HG02763 (cell line): ENCODE data around the gene ABCB11.

Experiments
- ATAC-seq: cut with Tn5 transposase; IDR thresholded peaks from one replicate; pipeline ENCODE4 v1.9.1; 2021; ENCODE audit warnings: mild to moderate bottlenecking, moderate library complexity; ENCODE audit not compliant: unreplicated experiment

ABCB11 gene

DNA sequence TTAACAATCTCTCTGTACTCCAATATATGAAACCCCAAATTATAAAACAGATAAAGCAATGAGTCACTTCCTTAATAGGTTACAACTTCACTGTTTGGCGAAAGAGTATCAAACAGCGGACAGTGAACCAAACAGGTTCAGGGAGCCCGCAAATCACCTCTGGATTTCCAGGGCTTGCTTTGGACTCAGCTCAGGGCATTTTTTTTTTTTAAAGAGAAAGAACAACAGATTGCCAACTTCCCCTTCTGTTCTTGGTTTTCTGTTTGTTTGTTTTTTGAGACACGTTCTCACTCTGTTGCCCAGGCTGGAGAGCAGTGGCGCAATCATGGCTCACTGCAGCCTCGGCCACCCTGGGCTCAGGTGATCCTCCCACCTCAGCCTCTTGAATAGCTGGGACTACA lies 52.7 kb downstream of the ABCB11 start:
- ATAC-seq, result no peak

DNA sequence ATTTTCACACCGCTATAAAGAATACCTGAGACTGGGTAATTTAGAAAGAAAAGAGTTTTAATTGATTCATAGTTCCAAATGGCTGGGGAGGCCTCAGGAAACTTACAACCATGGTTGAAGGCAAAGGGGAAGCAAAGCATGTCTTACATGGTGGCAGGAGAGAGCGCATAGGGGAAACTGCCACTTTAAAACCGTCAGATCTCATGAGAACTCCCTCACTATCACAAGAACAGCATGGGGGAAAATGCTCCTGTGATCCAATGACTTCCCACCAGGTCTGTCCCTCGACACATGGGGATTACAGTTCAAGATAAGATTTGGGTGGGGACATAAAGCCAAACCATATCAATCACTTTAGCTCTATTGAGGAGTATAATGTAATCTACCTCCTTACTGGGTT lies 53.5 kb downstream of the ABCB11 start:
- ATAC-seq, result no peak

DNA sequence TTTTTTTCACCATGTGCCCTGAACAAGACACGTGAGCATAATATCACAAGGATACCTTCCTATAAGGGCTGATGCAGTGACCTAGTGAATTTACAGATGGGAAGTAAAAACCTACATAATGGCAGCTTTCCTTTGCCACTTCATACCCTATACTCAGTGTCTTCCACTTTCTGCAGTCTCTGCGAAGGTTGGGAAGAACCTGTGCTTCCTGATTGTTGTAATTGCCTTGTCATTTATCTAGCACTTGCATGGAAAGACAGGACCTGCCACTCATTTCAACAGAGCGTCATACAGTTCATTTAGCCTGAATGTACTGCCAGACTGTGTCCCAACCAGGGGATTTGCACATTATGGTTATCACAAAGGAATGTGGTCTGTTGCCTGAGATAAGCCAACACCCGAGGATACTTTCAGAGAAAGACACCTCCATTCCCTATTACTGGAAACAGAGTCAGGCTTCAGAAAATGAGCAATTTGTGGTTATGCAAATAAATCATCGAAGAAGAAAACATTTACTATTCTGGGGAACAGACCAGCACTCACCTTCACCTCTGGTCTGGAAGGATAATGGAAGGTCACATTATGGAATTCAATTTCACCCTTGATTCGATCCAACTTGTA lies 55.0 kb downstream of the ABCB11 start:
- no peak for ATAC-seq

DNA sequence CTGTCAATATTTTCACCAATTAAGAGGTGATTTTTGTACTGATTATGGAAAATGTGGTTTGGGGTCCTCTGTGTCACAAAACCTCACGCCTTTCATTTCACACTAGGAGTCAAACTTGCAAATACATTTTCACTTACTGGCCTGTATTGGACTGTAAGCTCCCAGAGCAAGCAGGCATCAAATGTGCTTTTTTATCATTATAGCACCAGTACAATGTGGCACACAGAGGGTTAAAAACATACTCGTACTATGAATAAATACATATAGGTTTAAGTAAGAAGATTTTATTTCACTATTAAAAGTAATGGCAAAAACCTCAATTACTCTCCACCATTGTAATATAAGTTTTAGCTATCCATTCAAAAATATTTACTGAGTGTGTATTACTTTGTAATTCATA lies 56.7 kb downstream of the ABCB11 start:
- no peak for ATAC-seq

DNA sequence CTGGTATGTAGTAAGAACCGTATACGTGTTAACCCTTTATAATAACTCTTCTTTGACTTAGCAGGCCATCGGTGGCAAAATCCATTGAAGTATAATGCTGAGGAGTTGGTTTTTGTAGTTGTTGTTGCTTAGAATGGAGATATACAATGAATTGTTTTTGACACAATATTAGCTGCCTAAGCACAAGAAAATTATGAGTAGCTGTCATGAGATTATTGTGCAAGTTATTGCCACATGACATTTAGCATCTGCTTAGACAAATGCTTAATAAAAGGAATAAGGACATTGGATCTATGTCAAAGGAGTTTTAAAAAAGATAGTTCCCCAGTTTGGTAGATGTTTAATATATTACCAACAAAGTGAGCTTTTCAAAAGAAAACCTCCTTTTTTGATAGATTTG lies 59.9 kb downstream of the ABCB11 start:
- no peak for ATAC-seq

DNA sequence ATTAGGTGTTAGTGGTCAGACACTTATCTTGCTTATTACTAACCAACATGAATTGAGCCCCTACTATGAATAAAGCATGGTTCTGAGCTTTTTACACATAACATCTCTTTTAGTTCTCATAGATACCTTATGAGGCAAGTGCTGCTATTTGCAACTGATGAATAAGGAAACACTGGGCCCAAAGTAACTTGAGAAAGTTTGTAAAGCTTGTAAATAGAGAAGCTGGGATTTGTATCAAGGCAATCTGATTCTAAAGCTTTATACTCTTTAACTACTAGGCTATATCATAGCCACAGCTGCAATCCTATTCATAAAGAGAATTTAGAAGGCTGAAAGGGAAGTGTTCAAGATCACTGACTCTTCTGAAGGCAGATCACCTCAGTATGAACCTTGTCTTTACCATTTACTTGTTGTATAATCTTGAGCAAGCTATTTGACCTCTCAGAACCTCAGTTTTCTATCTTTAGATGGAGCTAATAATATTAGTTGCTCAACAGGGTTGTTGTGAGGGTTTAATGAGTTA lies 60.4 kb downstream of the ABCB11 start:
- no peak for ATAC-seq

DNA sequence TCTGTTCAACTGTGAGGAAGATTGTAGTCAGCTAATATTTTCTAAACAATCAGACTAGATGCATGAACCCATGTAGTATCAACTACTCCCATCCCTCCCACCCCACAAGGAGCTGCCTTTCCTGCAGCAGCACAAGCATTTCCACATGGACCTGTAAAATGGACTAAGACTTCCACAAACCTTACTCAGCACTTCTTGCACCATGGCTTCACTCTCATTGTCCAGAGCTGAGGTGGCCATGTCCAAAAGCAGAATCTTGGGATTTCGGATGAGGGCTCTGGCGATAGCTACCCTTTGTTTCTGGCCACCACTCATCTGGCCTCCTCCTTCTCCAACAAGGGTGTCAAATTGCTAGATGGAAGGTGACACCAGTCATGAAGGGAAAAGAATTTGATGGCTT lies 61.3 kb downstream of the ABCB11 start:
- ATAC-seq, result no peak

DNA sequence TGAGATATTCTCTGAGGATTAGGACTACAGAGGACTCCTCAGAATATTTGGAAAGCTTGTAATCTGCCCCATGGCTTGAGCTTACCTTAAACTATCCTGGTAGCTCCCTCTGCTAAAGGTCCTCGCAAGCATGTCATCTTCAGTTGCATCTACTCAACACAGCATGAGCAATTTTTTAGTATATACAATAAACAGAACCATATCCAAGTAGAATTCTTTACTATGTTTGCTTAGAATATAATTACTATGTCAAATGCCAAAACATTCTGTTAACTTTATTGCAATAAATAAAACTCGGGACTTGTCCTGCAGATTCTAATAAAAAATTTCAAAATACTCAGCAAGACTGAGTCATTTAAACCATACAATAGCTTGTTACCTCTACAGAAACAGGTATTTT lies 62.8 kb downstream of the ABCB11 start:
- ATAC-seq, result no peak

DNA sequence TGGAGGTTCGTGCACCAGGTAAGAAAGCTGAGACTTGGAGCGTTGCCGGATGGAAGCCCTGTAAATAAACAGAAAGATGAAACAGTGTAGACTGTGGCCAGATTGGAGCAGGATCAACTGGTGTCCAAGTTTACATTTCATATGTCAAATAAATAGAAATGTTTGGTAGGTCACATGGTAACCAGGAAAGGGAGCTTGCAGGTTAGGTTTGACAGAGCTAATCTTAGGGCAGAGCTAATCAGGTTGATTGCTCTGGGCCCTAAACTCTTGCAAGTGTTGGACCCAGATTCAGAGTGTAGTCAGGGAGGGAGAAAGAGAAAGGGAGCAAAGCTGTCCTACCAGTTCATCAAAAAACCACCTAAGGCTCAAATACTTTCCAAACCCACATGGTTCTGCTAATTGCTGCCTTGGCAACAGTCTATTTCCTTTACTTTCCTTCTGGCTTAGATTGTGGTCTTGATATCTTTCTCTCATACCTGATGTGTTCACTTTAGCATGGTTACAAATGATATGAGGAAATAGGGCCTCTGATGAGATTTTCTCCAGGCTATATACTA lies 66.8 kb downstream of the ABCB11 start:
- ATAC-seq, result no peak

DNA sequence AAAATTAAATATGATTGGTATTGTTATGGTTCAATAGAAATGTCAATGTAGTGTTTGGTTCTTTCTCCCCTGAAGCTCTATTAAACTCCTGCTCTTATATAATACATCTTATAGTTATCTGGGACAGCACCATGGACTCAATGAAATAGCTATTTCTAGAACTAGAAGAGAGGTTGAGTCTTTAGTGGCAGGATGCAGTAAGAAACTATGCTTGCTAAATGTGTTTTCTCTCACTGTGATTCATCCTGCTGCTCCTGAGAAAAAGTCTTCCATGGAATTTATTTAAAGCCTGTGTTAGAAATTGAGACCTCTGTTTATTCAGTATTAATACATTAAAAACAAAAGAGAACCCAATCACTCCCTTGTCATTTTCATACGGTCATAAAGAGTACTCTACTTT lies 68.5 kb downstream of the ABCB11 start:
- ATAC-seq, result no peak

DNA sequence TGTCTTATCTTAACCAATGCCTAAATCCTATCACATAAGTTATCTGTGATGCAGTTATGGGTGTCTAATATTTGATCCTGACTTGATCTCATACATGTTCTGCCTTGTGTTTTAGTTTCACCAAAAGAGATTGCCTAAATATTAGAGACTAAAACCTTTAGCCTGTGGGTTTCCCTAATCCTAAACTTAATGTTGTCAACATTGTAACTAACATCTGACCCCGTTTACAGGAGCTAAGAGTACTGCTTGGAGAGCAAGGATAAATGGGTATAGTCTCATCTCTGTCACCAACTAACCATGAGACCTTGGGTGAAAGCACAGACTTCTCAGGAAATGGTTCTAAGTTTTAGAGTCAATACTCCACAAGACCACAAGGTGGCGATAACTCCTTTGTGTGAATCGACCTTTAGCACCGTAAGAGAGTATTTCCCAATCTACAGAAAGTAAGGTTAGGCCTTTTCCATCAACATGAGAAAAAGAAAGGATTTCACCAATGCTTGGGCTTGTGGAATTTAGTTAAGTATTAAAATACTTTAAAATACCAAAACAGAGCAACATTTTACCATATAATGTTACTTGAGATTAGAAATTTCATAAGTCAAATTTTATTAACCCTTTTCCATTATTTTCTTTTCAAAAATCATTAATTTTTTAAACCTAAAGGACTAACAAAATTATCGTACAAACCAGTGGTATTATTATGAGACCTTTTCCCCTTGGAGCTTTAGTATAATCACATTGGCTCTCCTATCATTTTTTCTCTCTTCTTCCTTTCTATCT lies 69.5 kb downstream of the ABCB11 start:
- peak; percentile 90 for ATAC-seq

DNA sequence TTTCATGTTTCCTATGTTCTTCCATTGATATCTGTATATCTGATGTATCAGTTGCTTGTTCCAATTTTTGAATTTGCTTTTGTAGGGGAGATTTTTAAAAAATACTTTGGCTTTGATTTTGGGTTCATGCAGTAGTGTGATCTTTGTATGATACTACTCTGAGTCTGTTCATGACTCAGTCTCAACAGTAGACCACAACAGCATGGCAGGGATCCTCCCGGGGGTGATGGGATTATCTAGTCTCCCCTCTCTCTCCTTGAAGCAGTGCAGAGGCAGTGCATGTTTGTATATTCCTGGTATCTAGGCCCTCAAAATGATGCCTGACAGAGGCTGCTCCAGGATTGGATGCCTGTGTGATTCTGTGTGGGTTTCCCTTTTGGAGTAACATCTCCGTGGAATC lies 74.7 kb downstream of the ABCB11 start:
- no peak for ATAC-seq

DNA sequence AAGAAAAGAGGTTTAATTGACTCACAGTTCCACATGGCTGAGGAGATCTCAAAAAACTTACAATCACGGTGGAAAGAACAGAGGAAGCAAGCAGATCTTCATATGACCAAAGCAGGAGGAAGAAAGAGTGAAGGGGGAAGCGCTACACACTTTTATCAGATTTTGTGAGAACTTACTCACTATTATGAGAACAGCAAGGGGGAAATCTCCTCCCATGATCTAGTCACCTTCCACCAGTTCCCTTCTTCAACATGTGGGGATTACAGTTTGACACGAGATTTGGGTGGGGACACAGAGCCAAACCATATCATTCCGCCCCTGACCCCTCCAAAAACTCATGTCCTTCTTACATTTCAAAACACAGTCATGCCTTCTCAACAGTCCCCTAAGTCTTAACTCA lies 75.8 kb downstream of the ABCB11 start:
- ATAC-seq, result no peak

DNA sequence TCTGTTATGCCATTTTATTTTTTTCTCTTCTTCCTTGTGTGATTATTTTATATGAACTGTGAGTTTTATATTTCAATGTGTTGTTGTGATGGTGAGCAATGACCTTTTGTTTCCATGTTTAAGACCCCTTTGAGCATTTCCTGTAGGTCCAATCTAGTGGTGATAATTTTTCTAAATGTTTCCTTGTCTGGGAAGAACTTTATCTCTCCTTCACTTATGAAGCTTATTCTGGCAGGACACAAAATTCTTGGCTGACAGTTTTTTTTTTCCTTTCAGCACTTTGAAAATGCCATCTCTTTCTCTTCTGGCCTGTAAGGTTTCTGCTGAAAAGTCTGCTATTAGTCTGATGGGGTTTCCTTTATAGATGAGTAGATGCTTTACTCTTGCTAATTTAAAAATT lies 76.9 kb downstream of the ABCB11 start:
- ATAC-seq, result no peak

DNA sequence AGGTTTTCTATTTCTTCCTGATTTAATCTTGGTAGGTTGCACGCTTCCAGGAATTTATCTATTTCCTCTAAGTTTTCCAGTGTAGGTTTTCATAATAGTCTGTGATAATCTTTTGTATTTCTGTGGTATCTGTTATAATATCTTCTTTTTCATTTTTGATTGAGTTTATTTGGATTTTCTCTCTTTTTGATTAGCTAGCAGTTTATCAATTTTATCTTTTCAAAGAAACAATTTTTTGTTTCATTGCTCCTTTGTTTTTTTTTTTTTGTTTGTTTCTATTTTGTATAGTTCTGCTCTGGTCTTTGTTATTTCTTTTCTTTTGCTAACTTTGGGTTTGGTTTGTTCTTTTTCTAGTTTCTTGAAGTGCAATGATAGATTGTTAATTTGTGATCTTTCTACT lies 78.7 kb downstream of the ABCB11 start:
- no peak for ATAC-seq

DNA sequence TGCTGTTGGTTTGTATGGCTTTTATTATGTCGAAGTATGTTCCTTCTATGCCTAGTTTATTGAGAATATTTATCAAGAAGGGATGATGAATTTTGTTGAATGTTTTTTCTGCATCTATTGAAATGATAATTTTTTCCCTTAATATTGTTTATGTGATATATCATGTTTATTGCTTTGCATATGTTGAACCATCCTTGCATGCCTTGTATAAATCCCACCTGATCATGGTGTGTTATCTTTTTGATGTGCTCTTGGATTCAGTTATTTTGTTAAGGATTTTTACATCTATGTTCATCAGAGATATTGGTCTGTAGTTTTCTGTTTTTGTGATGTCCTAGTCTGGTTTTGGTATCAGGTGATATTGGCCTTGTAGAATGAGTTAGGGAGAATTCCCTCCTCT lies 79.3 kb downstream of the ABCB11 start:
- ATAC-seq, result no peak

DNA sequence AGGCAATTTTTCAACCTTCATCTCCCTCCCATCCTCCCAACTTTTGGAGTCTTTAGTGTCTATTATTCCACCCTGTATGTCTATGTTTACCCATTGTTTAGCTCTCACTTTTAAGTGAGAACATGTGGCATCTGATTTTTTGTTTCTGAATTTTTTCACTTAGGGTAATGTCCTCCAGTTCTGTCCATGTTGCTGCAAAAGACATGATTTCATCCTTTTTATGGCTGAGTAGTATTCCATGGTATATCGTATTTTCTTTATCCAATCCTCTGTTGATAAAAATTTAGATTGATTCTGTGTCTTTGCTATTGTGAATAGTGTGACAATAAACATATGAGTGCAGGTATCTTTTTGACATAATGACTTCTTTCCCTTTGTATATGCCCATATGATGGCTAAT lies 81.8 kb downstream of the ABCB11 start:
- ATAC-seq, result no peak

DNA sequence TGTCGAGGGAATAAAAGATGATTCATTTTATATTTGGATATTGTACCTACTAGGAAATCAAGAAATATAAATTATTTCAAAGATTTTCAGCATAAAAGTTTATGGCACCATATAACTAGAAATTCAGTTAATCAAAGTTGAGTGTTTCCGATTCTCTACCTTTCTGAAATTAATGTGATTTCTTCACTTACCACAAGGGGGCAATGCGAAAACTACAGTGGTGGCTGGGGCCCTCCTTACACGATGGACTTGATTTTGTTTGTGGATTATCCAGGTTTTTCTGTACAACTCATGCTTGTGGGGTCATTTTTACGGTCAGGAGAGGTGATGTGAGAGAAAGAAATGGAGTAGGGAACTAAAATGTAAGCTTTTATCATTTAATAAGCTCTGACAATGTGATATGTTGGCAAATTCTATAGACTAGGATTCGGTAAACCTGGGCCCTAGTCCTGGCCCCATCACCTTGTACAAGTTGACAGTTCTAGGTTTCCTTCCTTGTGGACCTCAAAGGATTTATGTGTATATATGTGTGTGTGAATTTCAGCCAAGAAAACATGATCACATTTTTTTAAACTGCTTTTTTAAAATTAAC lies 82.4 kb downstream of the ABCB11 start:
- ATAC-seq, result peak; percentile 54

DNA sequence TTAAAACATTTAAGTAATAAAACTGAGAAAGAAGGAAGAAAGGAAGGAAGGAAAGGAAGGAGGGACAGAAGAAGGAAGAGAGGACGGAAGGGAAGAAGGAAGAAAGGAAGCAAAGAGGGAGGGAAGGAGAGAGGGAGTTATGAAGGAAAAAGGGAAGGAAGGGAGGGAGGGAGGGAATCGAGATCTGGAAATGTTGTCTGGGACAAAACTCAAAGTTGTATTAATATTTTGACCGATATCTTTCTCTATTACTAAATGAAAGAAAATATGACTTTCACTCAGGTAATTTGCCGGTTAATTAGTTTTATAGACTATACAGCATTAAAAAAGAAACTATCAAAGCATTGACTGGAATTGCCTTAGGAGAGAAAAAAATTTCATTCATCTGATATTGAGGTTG lies 85.6 kb downstream of the ABCB11 start:
- no peak for ATAC-seq

DNA sequence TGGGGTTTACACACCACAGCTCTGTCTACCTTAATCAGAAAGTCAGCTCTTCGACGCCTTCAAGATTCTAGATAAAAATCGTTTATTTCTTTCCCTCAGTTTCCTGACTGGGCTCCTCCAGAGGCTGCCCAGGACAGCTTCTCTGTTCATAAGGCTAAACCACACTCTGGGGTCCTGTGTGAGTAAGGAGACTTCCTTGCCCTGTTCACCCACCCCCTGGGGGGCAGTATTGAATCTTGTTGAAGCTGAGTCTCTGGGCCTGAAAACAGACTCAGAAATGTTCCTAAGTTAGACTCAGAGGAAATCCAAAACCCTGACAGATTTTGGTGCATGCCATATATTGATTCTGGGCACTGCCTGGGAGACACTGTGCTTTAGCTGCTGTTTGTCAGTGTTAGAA lies 87.1 kb downstream of the ABCB11 start:
- ATAC-seq, result no peak

DNA sequence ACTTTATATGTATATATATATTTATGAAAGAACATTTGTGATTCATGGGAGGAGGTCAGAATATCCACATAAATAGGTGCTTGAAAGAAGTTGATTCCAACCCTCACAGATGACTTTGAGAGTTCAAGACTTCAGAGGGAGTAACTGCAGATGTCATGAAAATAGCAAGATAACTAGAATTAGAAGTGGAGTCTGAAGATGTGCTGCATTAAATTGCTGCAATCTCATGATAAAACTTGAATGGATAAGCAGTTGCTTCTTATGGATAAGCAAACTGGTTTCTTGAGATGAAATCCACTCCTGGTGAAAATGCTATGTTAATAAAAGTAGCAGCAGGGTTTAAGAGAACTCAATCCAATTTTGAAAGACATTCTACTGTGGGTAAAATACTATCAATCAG lies 89.8 kb downstream of the ABCB11 start:
- ATAC-seq, result no peak

DNA sequence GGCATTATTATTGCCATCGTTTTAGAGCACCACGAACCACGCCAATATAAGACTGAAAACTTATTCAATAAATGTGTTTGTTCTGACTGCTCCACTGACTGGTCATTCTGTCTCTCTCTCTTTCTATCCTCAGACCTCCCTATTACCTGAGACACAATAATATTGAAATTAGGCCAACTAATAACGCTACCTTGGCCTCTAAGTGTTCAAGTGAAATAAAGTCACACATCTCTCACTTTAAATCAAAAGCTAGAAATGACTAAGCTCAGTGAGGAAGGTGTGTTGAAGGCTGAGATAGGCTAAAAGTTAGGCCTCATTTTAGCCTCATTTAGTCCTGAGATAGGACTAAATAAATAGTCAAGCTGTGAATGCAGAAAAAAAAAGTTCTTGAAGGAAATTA lies 91.2 kb downstream of the ABCB11 start:
- ATAC-seq, result no peak
